ENCODE results near the gene FAM9A. TPM values are rescaled to one million over a fixed set of nuclear protein-coding genes. Genes with fewer than 3 reads are reported as not detected.

FAM9A gene
- not detected in 2 replicates for total RNA-seq

DNA sequence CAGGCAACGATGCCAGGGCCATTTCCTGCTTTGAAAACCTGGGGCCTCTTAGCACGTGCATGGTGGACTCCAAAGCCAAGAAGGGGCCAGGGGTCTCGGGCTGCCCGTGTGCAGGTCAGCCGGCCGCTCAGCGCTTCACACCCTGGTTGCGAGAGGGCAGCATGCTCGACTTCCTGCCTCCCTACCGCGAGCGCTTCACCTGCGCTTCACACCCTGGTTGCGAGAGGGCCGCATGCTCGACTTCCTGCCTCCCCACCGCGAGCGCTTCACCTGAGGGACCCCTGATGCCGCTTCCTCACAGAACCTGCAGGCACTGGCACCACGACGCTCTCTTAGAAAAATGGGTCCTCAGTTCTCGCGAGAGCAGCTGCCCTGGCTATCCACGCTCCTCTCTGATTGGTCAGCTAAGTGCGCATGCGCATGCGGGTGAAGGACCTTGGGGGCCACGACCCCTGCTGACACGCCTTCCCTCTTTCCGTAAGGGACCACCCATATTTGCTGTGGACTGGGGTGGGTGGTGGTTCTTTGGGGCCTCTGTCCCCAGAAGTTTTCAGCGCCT lies at the start of gene FAM9A:
FAM9A (minus strand) TSS at position 343 of the 559 bp plus-strand sequence. CDS start 1,212 bp downstream, outside the sequence.
- no peak for DNase-seq (ENCODE audit: extremely low read depth, low read depth, low spot score)

DNA sequence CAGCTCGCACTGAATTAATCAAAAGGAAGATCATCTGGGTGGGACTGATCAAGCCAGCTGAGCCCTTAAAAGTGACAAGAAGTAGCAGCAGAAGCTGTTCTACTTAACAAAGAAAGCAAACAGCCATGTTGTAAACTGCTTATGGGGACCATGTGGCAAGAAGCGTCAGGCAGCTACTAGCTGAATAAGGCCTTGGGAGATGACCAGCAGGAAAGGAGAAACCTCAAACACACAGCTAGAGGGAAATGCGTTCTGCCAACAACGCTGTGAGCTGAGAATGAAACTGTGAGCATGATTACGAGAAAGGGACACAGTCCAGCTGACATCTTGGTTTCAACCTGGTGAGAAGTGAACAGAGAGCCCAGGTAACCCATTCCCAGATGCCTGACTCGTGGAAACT lies 49.3 kb upstream of the FAM9A start:
- DNase-seq (ENCODE audit: extremely low read depth, low read depth, low spot score) = no peak

DNA sequence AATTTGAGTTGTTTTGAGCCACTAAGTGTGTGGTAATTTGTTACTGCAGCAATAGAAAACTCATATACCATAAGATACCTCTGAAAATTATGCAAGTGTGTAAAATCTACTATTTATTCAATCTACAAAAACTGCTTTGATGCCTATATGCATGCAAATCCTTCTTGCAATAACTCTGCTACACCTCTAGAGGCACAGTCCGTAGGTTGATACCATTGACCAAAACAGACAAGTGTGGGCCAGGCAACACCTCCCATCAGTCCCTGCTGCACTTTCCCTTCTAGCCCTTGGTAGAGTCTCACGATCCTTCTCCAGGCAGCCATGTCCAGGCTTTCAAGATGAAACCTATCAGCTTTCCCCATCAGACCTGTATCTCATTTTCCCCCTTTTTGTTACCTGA lies 48.8 kb upstream of the FAM9A start:
- no peak for DNase-seq (ENCODE audit: extremely low read depth, low read depth, low spot score)

DNA sequence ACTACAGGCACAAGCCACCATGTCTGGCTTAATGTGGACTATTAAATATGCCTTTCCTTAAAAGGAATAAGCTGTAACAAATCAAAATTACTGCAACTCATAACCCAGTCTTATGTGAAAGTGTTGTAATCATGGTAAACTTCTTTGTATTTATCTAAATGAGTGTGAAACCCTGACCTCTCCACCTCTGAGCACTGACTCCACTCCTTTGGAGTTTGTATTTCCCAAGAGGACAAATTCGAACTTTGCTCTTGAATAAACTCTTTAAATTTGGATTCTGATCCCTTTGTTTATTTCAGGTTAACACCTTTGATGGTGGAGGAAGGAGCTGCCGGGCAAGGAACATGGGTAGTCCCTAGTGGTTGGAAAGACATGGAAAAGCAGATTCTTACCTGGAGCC lies 48.3 kb upstream of the FAM9A start:
- no peak for DNase-seq (ENCODE audit: extremely low read depth, low read depth, low spot score)

DNA sequence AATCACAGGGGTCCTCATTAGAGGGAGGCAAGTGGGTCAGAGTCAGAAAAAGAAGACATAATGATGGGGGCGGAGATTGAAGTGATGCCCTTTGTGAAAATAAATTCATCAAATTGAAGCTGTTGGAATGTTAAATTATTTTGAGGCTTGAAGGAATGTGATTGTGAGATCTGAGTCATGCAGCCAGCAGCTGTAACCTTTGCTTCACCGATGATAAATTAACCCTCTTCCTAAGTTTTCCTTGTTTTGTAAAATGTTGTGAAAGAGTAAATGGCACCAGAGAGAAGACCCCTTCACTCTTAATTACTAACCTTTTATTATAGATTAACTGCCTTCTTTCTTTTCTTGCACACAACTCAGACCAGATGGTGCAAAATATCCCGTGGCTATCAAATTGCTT lies 47.7 kb upstream of the FAM9A start:
- no peak for DNase-seq (ENCODE audit: extremely low read depth, low read depth, low spot score)

DNA sequence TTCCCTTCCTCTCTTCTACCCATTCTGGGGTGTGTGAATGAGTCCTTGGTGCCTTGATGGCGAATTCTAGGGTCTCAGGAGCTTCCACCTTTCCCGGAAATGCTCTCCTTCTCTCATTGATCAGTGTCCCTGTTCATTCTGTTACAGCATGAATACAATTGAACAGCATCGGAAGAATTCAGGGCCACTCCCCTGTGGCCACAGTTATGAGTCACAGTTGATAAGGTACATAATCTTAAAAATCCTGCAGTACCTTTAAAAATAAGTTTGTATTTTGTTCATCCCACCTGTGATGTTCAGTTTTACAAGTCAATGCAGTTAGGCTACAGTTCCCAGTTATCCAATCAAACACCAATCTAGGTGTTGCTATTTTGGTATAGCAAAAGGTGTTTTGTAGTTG lies 47.3 kb upstream of the FAM9A start:
- no peak for DNase-seq (ENCODE audit: extremely low read depth, low read depth, low spot score)

DNA sequence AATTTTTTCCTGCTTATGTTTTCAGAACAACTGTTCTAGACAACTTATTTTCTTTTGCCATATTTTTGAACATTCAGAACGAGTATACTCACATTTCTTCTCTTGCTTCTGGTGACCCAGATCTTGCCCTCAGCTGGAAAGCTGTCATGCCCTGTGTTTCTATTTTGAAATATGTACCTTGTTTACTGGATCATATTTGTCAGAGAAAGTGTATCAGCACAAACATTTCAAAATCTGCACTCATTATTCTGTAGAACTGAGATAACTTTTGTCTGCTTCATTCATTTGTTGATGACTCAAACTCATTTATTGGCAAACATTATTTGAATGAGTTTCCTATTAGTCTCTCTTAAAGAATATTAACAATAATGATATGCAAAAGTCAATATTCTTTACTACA lies 46.2 kb upstream of the FAM9A start:
- no peak for DNase-seq (ENCODE audit: extremely low read depth, low read depth, low spot score)

DNA sequence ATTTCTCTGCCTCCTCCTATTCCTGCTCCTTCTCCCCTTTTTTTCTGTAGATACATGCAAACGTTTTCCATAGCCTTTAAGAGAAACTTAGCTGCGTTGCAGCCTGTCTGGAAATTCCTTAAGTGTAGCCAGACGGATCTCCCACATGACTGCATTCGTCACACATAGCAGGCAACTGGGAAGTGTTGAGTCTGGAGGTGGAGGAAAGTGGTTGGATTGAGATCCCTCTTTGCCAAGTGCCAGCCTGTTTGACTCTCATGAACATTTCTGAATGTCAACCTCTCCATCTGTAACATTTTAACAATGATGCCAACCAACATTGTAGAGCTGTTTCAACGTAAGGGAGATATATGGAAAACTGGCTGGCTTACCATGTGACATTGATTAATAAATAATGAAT lies 45.1 kb upstream of the FAM9A start:
- no peak for DNase-seq (ENCODE audit: extremely low read depth, low read depth, low spot score)

DNA sequence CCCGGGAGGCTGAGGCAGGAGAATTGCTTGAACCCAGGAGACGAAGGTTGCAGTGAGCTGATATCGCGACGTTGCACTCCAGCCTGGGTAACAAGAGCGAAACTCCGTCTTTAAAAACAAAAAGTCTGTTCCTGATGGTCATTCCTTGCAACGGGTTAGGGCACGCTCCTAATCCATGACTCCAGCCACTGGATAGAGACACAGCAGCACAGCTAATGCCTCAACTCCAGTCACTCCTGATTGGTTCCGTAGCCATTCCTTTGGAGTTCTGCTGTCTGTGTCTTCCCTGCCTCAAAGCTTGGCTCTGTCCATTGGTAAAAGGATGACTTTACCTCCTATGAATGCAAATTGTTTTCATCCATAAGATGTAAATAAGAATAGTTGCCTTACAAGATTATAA lies 44.3 kb upstream of the FAM9A start:
- DNase-seq (ENCODE audit: extremely low read depth, low read depth, low spot score) = no peak

DNA sequence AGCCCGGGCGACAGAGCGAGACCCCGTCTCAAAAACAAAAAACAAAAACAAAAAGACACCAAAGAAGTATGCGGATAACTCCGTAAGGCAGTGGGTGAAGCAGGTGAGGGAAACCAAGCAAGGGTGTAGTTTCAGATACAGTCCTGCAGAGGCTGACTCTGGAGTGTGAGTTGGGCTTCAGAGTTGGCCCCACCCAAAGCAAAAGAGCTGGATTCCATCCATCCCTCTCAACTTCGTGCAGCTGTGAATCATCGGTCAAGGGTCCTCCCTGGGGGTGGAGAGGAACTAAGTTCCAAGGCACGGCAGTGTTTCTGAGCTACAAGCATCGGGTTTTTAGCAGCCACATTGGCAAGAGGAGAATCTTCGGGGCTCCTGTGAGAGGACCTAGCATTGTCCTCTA lies 43.9 kb upstream of the FAM9A start:
- no peak for DNase-seq (ENCODE audit: extremely low read depth, low read depth, low spot score)

DNA sequence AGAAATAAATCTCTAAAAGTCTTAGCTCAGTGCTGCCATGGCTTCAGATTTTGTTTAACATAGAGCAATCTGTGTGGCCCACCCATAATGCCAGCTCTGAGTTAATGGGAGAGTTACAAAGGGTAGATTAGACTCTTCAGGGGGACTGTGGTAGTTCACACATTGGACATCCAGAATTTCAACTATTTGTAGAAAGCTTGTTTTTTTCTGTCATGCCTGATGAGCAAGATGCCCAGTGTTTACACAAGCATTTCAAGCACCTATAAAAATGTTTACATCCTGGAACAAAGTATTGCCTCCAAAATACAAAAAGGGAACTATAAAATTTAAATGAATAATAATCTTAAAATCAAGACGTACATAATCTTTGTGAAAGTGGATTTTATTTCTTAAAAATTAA lies 43.0 kb upstream of the FAM9A start:
- DNase-seq (ENCODE audit: extremely low read depth, low read depth, low spot score) = no peak

DNA sequence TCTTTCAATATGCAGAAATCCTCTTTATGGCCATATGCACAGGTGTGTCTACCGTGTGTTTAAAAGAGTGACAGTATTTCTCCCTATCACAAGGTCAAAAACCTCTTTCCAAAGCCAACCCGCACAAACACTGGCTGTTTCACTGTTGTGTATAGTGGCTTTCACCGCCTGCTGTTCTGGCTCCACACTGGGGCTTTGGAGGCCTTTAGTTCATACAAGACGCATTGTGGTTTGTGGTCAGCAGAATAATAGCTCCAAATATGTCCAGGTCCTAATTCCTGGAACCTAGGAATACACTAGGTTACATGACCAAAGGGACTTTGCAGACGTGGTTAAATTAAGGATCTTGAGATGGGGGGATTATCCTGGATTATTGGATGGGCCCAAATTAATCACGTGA lies 40.7 kb upstream of the FAM9A start:
- no peak for DNase-seq (ENCODE audit: extremely low read depth, low read depth, low spot score)

DNA sequence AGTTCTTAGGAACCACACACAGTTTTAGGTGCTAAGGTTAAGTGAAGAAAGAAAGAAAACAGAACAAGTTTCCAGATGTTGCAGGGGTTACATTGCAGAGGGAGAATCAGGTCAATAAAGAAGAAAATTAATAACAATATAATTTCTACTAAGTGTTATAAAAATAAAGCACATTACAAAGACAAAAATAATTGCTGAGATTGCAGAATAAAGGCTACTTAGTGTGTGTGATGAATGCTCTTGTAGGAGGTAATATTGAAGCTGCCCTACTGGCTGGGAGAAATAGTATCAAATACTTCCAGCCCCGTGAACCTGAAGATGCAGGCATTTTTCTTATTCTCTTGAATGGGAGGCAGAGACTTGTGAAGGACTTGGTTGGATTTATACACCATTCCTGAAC lies 33.2 kb upstream of the FAM9A start:
- DNase-seq (ENCODE audit: extremely low read depth, low read depth, low spot score) = no peak

DNA sequence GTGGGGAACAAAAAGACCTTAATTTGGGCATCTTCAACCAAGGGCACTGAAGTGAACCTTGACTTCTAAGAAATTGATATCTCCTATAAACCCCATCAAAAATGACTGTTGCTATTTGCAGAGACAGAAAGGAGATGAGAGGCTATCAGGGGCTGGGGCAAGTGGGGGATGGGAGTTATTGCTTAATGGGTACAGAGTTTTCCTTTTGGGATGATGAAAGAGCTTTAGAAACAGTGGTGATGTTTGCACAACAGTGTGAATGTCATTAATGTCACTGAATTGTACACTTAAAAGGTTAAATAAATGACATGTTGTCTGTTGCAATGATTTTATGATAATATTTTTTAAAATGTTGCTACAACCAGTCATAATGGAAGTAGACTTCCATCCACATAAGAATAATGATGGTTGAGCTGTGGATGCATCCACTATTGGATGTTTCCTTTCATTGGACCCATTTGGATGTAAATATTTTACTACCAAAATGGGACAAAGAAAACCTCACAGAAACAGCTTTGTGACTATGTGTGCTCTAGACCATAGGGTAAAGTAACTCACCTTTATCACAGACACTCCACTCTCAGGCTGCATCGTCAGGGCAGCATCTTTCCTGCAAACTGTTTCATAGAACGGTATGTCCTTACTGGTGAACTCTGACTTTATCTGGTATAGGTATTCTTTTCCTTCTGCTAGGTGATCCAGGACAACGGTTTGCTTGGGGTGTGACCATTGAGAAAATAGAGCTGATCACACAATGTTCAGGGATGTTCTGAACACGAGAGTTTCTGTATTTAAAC lies 31.6 kb upstream of the FAM9A start:
- DNase-seq (ENCODE audit: extremely low read depth, low read depth, low spot score) = no peak

DNA sequence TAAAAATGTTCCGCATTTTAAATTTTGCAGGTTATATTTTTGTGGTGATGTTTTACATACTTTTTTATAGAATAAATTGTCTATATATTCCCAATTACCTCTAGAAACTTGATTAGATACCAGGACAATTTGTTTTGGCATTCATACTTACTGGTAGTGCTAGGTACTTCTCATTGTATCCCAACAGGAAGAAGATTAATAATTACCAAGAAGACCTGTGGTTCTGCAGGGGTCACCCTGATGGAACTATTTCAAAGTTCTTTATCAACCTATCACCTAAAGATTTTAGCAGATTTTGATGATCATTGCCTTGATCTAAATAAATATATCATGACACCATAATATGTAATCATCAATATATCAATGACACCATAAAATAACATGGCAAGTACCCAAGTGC lies 22.5 kb upstream of the FAM9A start:
- no peak for DNase-seq (ENCODE audit: extremely low read depth, low read depth, low spot score)

DNA sequence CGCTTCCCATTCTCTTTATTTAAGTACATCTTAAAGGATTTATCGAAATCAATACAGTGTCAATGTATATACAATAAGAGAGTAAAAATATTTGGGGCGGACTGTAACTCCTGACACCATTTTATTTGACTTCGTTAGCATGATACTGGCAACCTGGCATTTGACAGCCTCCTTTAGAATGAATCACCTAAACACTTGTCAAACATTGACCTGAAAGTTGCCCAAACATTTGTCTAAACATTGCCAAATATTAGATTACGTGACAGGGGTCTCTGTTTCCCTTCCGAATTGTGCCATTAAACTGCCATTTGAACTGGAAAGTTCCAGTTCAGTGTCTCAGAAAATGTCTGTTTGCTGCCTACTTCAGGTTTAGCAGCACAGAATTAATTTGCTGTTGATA lies 20.8 kb upstream of the FAM9A start:
- no peak for DNase-seq (ENCODE audit: extremely low read depth, low read depth, low spot score)

DNA sequence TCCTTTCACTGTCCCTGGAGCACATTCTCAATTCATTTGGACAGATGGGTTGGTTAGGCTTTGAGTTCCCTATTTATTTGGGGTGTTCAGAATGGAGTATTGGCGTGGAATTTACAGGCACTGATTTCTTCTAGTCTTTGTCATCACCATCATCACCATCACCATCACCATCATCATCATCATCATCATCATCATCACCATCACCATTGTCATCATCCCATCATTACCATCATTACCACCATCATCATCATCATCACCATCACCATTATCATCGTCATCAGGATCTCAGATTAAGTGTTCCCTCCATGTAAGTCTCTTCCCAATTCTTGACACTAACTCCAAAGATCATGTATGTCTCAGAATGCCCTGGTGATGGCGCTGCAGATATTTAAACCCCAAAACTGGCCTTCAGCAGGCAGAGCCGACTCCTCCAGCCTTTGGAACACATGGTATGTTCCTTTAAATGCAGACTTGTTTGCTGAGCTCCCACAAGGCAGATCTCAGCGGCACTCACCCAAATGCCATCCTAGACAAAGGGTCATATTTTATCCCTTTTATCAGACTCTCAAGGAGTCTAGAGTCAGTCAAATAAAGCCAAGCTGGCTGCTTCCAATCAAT lies 19.8 kb upstream of the FAM9A start:
- no peak for DNase-seq (ENCODE audit: extremely low read depth, low read depth, low spot score)

DNA sequence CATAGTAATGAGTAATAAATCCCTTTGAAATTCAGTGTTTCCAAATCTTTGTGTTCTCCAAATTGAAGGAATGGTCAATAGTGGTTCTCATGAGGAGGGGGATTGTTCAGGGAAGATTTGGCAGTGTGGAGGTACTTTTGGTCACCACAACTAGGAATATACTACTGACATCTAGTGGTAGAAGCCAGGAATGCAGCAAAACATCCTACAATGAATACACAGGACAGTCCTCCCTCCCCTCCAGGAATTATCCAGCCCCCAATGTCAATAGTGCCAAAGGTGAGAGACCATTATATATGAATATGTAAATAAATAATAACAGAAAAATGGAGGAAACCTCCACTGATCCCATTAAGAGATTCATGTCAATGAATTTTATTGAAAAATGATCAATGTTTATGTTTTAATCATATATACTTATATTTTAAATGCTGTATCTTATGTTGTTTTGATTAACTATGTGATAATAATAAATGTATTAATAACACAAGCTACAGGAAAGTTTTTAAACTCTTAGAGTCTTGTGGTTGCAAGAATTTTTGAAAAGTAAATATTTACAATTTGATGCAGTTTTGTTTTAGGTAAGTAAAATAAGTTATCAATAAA lies 14.4 kb upstream of the FAM9A start:
- peak; percentile 16 for DNase-seq (ENCODE audit: extremely low read depth, low read depth, low spot score)

DNA sequence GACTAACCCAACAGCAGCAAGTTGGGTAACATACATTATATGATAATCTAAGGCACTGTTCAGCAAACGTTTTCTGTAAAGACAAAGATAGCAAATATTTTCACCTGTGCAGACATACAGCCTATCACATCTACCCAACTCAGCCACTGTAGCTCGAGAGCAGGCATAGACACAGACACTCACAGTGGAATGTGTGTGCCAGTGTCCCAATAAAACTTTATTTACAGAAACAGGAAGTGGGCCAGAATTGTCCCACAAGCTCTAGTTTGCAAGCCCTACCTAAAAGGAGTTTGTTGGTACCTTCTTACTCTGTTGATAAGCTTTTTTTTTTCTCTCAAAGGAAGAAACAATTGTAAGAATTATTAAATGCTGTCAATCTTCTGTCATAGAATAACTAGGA lies 11.9 kb upstream of the FAM9A start:
- no peak for DNase-seq (ENCODE audit: extremely low read depth, low read depth, low spot score)

DNA sequence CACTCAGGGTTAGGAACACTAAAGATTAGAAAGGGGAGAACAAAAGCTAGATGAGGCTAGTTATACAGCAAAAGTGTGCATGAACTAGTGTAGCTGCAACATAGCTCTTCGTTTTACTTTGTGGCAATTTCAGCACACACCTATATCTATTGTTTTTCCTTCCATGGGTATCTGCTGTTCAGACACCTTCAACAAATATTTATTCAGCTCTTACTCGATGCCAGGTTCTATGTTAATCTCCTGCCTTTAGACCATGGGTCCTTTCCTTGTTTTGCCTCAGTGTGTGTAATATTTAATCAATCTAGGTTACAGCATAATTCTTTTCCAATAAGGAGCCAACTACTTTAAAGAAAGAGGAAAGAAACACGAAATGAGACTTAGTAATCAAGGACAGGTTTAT lies 10.4 kb upstream of the FAM9A start:
- DNase-seq (ENCODE audit: extremely low read depth, low read depth, low spot score) = no peak

DNA sequence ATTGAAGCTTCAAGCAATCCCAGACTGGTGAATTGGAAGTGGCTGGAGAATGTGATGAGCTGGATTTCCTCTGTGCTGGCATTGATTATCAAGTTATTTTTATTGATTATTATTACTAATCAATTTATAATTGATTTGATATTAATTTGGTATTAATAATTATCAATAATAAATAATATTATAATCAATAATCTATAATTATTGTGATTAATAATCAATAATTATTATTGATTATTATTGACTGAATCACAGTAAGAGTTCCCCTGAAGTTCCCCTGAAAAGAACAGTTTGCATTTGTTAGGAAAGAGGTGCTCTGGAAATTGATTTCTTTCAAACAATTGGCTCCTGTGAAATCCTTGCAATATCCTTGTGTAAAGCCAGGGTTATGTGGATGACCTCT lies 7.5 kb upstream of the FAM9A start:
- no peak for DNase-seq (ENCODE audit: extremely low read depth, low read depth, low spot score)

DNA sequence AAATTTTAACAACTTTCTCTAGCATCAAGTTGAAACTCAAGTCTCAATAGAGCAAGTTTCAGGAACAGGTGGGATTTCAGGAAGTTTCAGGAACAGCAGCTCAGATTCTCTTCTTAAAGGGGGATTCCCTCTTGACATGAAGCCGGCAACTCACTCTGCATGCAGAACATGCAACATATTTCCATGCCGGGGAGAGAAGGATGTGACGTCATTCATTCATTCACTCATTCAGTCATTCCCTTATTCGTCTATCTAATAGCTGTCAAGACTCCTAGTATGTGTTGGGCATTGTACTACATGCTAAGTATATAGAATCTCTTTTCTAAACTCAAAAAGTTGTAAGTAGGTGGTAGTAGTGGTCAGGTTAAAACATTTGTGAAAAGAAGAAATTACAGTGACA lies 4.8 kb upstream of the FAM9A start:
- no peak for DNase-seq (ENCODE audit: extremely low read depth, low read depth, low spot score)

All from glomerular endothelial cell (primary cell).